Activated CD8-positive, alpha-beta memory T cell treated with anti-CD3 and anti-CD28 coated beads, Interleukin-2, amount 50 U/mL, for 1 hour (primary cell): ENCODE results near the gene MAML3.

Experiments
- DNase-seq: peaks from one replicate; pipeline ENCODE4 v3.0.0-alpha.2; 2020; ENCODE audit errors: extremely low read depth

Gene MAML3

DNA sequence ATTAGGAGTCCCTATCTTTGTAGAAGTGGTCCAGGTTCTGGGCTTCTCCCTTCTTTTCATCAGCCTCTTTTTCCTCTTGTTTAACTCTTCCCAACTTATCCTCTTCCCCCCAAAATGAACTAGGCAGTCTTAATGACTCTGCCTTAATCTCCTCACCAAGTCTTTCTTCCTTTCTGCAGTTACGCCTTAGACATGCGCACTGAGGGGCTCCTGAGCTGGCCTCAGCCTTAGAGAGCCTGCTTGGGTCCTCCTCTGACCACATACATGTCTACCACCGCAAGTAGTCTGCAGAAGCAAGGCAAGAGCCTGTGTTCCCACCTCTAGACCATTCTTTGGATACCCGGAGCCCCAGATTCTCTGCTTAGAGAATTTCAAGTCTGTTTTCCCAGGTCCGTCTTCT, 288.4 kb downstream of the MAML3 start:
- no peak for DNase-seq

DNA sequence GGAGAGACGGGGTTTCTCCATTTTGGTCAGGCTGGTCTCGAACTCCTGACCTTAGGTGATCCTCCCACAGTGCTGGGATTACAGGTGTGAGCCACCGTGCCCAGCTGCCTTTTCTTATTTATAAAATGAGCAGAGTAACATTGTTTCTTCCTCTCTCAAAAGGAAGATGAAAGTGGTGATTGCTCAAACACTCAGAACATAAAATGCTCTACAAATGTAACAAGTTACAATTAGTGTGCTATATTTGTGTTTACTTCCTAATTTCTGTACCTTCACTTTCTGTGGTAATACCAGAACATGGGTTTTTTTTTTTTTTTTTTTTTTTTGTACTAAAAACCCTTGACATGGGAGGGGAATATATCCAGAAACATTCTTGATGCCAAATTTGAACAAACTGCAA, 290.5 kb downstream of the MAML3 start:
- DNase-seq, result no peak

DNA sequence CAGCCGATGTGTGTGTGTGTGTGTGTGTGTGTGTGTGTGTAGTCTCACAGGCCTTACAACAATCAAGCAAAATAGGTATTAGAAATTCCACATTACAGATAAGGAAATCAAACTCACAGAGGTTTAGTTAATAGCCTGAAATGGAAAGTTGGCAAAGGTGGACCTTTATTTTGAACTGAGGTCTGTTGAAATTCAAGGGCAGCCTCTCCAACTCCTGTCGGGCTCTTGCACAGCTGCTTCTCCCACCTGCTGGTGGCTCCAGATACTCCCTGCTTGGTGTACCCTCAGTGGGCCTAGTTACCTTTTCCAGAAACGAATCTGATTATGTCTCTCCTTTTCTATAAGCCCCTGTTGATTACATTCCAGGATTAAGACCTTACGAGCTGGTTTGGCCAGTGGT, 292.5 kb downstream of the MAML3 start:
- DNase-seq, result no peak

DNA sequence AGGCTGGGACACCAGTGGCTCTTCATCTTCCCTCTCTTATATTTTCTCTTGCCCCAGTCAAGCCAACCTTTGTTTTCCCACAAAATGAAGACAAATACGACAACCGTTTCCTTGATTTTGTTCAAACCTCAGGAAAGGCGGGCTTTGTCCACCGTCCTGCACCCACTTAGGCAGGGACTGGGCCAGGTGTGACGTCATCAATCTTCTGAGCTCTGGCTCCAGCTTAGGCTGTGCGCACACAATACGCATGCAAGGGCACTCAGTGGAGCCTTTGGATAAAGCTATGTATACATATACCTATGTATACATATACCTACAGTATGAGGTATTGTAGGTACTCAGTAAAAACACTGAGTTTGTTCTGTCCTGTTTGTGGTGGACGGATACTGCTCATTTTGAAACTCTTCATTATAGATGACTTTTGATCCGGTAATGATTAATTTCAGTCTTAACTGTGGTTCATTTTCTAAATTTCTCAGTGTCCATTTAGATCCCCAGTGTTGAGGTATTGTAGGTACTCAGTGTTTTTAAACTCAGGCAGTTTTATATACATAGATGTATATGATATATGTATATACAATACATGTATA, 293.5 kb downstream of the MAML3 start:
- no peak for DNase-seq

DNA sequence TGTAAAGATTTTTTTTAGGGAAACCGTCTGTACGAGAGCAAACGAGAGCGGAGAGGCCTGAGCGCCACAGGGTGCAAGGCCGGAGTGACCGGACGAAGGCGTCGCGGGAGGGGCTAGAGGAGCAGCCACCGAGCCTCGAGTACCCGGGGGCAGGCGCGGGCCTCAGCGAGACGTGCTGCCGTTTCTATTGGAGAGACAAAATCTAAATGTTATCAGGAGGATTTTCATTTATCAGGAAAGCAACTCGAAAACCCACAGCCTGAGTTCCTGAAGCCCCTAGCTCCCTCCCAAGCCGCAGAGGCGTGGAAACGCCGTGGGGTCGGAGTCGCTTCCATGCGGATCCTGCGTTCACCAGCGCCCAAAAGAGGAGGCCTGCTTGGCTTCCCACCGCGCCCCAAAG, 294.1 kb downstream of the MAML3 start:
- no peak for DNase-seq

DNA sequence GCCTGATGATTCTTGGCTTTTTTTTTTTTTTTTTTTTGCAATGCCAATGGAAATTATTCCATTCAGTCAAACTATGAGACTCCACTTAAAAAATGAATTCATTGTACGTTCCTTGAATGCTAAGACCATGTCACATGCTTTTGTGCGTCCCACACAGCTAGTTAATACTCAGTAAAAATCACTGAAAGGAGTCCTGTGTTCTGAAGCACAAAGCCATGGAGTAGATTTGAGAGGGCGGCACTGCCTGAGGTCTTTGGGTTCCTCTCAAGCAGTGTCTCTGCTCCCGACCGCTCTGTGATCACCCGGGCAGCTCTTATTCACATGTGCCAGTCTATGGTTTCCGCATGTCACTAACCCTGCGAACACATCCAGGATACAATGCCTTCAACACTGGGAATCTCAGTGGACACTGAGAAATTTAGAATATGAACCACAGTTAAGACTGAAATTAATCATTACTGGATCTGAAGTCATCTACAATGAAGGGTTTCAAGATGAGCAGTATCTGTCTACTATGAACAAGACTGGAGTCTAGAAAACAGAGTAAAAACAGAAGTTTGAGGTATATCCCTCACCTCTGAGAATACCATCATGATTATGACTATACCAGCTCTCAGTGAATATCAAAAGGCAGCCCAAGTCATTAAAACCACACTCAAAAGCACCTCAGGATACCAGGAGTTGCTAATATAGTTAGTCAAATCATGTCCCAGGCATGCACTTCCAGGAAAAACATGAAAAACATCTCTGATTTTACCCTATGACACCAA, 295.4 kb downstream of the MAML3 start:
- no peak for DNase-seq

DNA sequence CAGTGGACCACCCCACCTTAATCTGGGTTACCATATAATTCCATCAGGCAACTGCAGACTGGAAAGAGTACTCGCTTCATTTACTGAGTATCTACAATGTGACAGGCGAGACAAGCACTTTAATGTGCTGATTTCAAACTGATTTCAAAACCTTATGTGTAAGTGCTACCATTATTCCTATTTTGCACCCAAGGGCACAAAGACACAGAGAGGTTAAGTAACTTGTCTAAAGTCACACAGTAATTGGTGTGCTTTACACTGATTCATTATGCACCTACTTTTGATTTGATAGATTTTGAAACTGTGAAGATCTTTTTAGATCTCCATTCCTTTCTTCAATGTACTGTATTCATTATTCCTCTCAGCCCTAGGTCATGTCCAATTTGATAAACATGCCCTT, 296.0 kb downstream of the MAML3 start:
- DNase-seq, result no peak

DNA sequence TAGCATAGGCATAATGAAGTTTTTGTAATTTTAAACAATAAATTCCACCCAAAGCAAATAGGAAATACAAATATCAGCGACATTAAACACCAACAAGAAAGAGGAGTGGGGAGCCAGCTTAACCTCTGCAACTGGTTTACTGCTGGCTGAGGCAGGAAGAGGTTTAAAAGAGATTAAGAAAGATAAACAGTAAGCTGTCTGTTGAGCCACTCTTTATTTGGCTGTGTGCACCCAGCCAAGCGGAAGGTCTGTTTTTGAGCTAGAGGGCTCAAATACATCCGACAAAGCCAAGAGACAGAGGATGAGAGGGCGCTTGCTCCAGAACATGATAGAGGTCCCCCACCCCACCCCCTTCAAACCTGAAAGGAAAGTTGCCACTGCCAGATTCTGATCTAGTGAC, 297.0 kb downstream of the MAML3 start:
- no peak for DNase-seq

DNA sequence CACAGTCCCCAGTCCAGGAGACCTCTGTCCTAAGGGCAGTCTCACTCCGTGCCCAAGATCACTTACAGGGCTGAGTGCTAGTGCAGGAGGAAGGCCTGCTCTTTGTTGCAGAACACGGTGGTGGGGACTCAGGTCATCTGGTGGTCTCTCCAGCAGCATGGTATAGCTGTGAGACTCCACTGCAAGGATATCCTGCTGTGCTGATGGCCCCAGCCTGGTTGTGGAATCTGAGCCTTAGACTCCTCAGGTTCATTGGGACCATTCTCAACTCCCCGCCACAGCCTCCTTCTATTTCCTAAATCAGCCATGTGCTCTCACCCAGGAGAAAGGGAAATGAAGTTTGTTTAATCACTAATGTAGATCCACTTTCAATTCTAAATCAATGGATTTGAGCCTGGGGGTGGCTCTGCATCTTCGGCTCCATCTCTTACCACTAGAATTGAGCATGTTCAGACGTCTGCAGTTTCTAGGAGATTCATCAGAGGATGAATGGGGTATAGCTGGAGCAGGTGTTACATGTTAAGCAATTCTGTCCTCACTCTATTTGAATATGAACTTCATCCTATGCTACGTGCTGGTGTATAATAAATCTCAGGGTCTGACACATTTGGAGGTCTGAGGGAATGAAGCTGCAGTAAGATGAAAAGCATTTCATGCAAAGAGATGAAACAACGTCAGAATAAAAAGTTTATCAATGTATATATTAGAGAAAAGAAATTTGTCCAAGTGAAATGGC, 299.1 kb downstream of the MAML3 start:
- DNase-seq, result no peak

DNA sequence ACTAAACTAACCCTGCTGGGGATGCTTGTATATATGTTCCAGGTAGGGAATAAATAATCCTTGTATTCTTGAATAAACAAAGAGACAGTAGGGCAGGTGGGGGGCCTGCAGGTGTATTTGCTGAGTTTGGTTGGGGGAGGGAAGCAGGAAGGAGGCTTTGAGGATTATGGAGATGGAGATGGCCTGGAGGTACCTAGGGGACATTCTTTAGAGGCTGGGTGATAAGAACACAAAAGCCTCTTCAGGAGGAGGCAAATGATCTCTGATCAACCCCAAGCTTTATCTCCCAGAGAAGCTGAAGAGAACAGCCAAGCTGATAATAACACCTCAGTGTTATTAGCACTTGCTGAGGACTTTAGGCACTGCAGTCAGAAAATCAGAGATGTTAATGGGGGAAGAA, 300.7 kb downstream of the MAML3 start:
- DNase-seq, result no peak

DNA sequence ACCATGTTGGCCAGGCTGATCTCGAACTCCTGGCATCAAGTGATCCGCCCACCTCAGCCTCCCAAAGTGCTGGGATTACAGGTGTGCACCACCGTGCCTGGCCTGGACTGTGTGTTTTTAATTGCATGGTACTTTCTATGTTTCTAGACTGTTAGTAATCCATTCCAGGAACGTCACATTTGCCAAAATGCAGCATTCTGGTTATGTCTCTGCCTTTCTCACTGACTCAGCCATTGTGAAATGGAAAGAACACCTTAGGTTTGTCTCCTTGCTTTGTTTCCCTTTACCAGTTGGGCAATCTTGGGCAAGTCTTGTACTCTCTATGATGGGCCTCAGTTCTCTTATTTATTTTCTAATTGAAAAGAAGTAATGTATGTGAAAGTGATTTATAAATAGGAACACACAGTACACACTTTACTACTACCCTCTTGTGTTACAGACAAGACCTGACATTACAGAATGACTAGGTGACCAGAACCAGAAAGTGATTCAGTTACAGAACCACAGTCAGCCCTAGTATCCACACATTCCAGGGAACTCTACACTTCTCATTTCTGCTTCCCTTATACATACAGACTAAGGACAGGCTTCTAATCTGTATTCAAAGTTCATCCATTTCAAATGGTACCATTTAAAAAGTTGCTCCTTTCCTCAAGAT, 301.2 kb downstream of the MAML3 start:
- DNase-seq, result no peak

DNA sequence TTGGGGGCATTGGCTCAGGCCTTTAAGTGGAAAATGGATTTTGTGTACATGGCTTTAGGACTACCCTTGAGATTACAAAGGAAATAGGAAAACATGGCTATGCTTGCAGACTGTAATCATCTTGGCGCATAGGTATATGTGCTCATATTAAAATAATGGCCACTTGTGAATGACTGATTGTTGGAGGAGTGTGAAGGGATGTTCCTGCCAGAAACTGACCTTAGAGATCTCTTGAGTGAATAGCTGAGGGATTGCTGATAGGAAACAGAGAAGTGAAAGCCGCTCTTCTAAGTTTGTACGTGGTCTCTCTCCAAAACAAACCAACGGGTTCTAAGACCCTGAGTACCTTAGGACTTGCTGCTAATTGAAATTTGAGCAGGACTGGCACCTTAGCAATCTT, 302.3 kb downstream of the MAML3 start:
- DNase-seq, result no peak

DNA sequence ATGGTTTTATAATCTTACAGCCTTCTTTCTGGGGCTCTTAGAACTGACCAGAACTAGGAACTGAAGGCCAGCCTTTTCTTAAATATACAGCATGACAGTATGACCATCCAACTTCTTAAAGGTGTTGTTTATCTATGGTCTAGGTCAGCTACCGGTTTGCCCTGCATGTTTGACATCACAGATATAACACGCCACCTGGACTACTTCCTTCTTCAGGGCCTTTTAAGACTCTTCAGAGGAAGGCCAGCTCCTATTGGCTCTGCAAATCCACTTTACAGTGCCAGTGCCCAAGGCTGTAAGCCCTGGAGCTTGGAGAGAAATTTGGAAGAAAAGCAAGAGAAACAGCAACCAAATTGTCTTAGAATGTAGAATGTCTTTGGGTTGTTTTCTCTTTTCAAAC, 302.9 kb downstream of the MAML3 start:
- no peak for DNase-seq

DNA sequence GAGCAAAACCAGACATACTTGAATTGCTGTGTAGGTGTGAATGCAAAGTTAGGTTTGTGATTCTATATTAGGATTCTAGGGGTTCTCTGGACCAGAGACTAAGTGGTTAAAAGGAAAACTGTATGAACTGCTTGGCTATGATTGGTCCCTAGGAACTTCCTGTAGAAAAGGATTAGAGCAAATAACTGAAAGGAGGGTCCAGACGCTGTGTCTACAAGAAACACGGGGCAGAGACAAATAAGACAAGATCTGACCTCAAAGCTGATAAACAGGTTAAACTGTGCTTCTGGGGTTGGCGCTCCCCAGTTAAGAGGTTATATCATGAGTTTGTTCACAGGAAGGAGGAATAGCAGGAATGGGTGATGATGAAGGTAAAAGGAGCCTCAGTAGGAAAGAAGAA, 304.8 kb downstream of the MAML3 start:
- no peak for DNase-seq

DNA sequence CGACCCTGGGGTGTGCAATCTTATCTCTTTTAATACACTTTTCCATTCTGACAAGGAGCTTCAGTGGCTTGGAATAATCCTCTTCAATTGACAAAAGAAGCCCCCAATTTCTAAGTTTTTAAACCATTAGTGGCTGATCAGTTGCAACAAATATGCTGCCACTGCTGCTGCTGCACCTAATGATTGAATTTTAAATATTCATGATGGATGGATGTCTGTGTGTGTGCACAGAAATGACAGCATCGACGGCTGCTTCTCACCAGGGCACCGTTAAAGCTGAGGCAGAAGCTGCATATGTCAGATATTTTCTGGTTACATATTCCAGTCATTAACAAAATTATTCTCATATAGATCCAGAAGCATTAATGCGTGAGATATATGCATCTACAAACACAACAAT, 306.0 kb downstream of the MAML3 start:
- DNase-seq, result no peak

DNA sequence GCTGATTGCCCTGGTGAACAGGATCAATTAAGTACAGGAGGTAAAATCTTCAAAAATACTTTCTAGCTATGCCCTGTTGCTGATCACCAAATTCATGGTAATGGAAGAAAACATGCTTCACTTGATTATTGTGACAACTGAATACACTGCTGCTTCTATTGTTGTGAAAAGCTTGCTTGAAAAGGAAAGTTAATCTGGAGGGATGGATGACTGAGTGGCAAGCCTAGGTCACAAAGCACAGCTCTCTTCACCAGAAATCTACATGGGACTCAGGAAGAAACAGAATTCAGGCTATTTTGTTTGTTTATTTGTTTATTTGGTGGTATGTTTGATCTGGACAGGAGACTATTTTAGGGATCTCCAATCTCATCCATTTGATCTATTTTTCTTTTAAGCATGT, 306.4 kb downstream of the MAML3 start:
- no peak for DNase-seq

DNA sequence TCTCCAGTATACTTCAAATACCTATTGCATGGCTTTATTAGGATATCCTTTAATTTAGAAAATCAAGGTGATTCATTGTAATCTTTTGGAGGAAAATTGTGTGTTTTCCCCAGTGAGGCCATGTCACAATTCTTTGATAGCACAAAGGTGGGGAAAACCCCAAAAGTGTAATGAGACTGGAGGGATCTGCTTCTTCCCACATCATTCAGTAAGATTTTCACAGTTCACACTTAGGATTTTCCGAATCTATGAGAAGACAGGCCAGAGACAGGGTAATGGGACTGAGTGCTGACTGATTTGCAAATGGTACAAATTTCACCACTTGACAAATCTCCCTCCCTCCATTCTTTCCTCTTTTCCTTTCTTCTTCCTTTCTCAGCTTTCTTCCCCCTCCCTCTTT, 307.2 kb downstream of the MAML3 start:
- DNase-seq, result no peak

DNA sequence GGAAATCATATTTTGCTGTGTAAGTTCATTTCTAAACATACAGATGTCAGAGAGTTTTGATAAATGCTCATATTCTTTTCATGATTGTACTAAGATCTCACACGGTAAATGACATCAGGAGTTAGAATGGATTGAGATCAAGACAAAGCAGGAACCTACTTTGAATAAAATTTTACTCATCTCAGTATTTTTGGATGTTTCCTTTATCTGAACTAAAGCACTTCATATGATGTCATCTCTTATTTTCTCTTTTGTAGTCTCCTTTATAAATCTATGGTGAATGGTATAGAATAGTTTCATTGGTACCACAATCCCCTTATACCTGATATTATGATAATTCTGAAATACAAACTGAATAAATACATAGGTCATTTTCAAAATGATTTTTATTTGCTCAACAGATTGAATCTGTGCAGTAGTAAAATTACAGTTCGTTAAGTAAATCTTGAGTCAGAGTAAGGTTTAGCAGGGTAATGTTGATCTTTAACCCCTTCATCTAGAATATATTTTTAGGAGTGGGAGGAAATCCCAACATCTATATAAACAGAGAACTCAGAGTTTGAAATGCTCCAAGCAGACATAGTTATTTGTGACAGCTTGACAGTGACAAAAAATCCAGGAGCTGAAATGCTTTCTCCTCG, 308.4 kb downstream of the MAML3 start:
- no peak for DNase-seq

DNA sequence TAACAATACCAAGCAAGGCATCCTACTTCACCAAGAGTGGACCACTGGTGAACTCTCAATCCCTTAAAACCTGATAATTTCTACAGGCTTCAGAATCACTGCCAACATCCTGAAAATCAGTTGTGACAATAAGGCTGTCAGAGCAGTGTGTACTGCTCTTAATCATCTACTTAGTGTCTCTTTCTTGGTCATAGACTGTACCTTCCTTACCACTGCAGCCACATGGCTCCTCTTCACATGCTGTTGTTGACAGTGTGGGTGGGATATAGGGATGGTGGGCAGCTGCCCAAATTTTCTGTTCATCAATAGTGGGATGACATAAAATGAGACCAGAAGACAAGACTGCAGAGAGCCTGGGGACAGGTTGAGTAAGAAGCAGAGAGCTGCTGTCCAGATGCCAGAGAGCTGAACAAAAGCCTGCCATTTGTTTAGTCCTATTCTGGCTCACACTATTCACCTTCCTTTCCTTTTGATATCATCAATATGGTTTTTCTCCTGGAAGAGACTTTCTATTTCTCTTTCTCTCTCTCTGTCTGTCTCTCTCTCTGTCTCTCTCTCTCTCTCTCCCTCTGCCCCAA, 309.4 kb downstream of the MAML3 start:
- DNase-seq, result no peak

DNA sequence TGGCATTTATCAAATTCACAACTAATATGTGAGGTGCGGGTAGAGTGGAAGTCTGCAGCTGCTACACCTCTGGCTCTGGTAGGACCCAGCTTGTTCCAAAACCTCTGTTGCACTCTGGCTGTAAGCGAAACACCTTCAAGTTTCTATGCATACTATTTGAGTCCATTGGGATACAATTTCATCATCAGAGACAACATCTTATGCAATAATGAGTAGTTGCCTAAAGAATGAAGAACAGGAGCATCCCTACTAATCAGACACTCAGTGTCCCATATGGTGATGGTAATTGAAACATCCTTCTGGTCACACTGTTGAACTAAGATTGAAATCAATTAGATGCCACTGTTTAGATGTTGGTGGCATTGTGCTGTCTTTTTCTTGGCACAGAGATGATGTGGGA, 309.9 kb downstream of the MAML3 start:
- no peak for DNase-seq

DNA sequence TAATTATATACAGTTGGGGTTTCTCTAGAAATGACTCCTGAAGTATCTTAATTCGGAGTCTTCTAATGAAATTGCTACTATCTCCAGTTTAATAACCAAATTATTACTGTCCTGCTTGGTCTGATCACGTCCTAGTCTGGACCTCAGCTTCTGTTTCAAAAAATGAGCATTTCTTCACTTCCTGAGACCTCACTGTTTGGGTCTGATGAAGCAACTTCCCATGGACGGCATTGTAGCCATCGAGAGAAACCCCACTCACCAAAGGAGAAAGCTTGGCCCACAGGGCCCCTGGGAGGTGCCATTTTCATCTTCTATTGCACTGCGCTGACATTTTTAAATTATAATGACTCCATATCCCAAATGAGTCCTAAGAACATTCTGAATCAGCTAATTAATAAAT, 310.3 kb downstream of the MAML3 start:
- DNase-seq, result no peak
